OCI-LY1 (cell line): ENCODE data around the gene GLYAT.

Experiments used
- H2AFZ ChIP-seq: fragments of 200-600 bp; sonication (generic), shearing (Covaris generic); 2 replicates; pipeline ENCODE4 v1.6.0; 2014; ENCODE audit warnings: antibody characterized with exemption, mild to moderate bottlenecking, low read length
- H3F3A ChIP-seq: fragments of 200-600 bp; sonication (generic), shearing (Covaris generic); 2 replicates; pipeline ENCODE4 v1.6.0; 2014; ENCODE audit warnings: mild to moderate bottlenecking, antibody characterized with exemption, low read length, moderate library complexity; ENCODE audit not compliant: insufficient read depth
- H3K27ac ChIP-seq: fragments of 200-600 bp; sonication (generic); 2 replicates; pipeline ENCODE4 v1.5.1; 2014; ENCODE audit warnings: low read length, mixed run types, mild to moderate bottlenecking, low read depth; ENCODE audit not compliant: poor library complexity, severe bottlenecking
- H3K27me3 ChIP-seq: fragments of 200-600 bp; sonication (generic); 2 replicates; pipeline ENCODE4 v1.6.0; 2014; ENCODE audit warnings: antibody characterized with exemption, mild to moderate bottlenecking, low read length, moderate library complexity; ENCODE audit not compliant: insufficient read depth
- H3K36me3 ChIP-seq: fragments of 200-600 bp; sonication (generic); 2 replicates; pipeline ENCODE4 v1.6.1; 2014; ENCODE audit warnings: mild to moderate bottlenecking, antibody characterized with exemption, low read length, moderate library complexity, mixed read lengths; ENCODE audit not compliant: insufficient read depth
- H3K4me1 ChIP-seq: fragments of 200-600 bp; sonication (generic); 2 replicates; pipeline ENCODE4 v1.5.1; 2014; ENCODE audit warnings: mild to moderate bottlenecking, low read length, moderate library complexity; ENCODE audit not compliant: insufficient read depth, severe bottlenecking
- H3K4me2 ChIP-seq: fragments of 200-600 bp; sonication (generic), shearing (Covaris generic); 2 replicates; pipeline ENCODE4 v1.6.1; 2014; ENCODE audit warnings: low read length
- H3K4me3 ChIP-seq: fragments of 200-600 bp; sonication (generic); 2 replicates; pipeline ENCODE4 v1.5.1; 2014; ENCODE audit warnings: low read length, low read depth, mild to moderate bottlenecking, mixed read lengths; ENCODE audit not compliant: poor library complexity, severe bottlenecking
- H3K79me2 ChIP-seq: fragments of 200-600 bp; shearing (Covaris generic); 2 replicates; pipeline ENCODE4 v1.6.1; 2016; ENCODE audit warnings: mixed run types, low read length, mixed read lengths; ENCODE audit not compliant: insufficient read depth
- H3K9ac ChIP-seq: fragments of 200-600 bp; sonication (generic), shearing (Covaris generic); 2 replicates; pipeline ENCODE4 v1.6.1; 2014; ENCODE audit warnings: mild to moderate bottlenecking, low read length, mixed read lengths
- H3K9me2 ChIP-seq: fragments of 200-600 bp; sonication (generic), shearing (Covaris generic); 2 replicates; pipeline ENCODE4 v1.6.1; 2014; ENCODE audit warnings: low read depth, mild to moderate bottlenecking, low read length, mixed read lengths
- H3K9me3 ChIP-seq: fragments of 200-600 bp; shearing (Covaris generic); 2 replicates; pipeline ENCODE4 v1.6.1; 2014; ENCODE audit warnings: low read length, mixed read lengths
- H4K20me1 ChIP-seq: fragments of 200-600 bp; sonication (generic), shearing (Covaris generic); 2 replicates; pipeline ENCODE4 v1.6.0; 2016; ENCODE audit warnings: mild to moderate bottlenecking, low read length; ENCODE audit not compliant: insufficient read depth
- EZH2 ChIP-seq: fragments of 200-600 bp; sonication (generic), shearing (Covaris generic); IDR thresholded peaks from 2 replicates; pipeline ENCODE4 v1.8.0; 2017; ENCODE audit warnings: borderline replicate concordance, mixed run types, mild to moderate bottlenecking, antibody characterized with exemption, low read length, moderate library complexity, mixed read lengths
- TF ChIP-seq, protein P1 (sequence below): fragments of 200-600 bp; sonication (generic), shearing (Covaris generic); IDR thresholded peaks from 2 replicates; pipeline ENCODE4 v1.5.1; 2017; ENCODE audit warnings: mild to moderate bottlenecking, antibody characterized with exemption, low read length, moderate library complexity, mixed read lengths

GLYAT gene

DNA sequence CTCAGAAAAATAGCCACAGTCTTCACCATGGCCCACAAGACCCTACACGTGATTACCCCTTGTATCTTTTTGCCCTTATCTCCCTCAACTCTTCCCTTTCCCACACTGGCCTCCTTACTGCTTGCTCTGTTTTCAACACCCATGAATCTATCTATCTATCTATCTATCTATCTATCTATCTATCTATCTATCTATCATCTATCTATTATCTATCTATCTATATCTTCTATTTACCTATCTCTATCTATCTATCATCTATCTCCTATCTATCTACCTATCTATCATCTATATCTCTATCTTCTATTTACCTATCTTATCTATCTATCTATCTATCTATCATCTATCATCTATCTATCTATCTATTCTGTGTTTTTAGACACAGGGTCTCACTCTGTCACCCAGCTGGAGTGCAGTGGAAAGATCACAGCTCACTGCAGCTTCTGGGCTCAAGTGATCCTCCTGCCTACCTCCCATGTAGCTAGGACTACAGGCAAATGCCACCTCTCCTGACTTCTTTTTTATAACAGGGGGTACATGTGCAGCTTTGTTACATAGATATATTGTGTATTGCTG, 55.1 kb downstream of the GLYAT start:
- TF ChIP-seq, protein P1, sequence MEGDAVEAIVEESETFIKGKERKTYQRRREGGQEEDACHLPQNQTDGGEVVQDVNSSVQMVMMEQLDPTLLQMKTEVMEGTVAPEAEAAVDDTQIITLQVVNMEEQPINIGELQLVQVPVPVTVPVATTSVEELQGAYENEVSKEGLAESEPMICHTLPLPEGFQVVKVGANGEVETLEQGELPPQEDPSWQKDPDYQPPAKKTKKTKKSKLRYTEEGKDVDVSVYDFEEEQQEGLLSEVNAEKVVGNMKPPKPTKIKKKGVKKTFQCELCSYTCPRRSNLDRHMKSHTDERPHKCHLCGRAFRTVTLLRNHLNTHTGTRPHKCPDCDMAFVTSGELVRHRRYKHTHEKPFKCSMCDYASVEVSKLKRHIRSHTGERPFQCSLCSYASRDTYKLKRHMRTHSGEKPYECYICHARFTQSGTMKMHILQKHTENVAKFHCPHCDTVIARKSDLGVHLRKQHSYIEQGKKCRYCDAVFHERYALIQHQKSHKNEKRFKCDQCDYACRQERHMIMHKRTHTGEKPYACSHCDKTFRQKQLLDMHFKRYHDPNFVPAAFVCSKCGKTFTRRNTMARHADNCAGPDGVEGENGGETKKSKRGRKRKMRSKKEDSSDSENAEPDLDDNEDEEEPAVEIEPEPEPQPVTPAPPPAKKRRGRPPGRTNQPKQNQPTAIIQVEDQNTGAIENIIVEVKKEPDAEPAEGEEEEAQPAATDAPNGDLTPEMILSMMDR = no peak
- no peak for TF ChIP-seq EZH2
- Histone ChIP-seq H3K9ac (no peak overlapping the region), H3F3A (no peaks in the 10 kb centered on the region), H3K9me3 (no peaks in the 10 kb centered on the region), H3K27me3 (no peaks in the 10 kb centered on the region; the same call in 1 of the 2 replicates), H2AFZ (no peak overlapping the region), H3K9me2 (no peaks in the 10 kb centered on the region), H3K79me2 (no peaks in the 10 kb centered on the region), H3K27ac (no peak overlapping the region), H3K4me2 (no peak overlapping the region), H3K4me1 (no peaks in the 10 kb centered on the region), H3K36me3 (no peaks in the 10 kb centered on the region), H4K20me1 (no peaks in the 10 kb centered on the region), H3K4me3 (no peak overlapping the region)

GRCh38 chr11:58675334-58676155, 56.2 kb downstream of the GLYAT start:
- H4K20me1 ChIP-seq = no peaks in the 10 kb centered on the region
- H3F3A ChIP-seq = no peaks in the 10 kb centered on the region
- TF ChIP-seq, protein P1 = peak; percentile 95
- TF ChIP-seq EZH2 = no peak
- no peak overlapping the region for H3K27ac ChIP-seq
- H3K36me3 ChIP-seq = no peaks in the 10 kb centered on the region
- H3K4me1 ChIP-seq = no peaks in the 10 kb centered on the region
- H3K9me2 ChIP-seq = no peaks in the 10 kb centered on the region
- no peak overlapping the region for H3K4me2 ChIP-seq
- H3K79me2 ChIP-seq = no peaks in the 10 kb centered on the region
- no peak overlapping the region for H3K9ac ChIP-seq
- no peaks in the 10 kb centered on the region; the same call in 1 of the 2 replicates for H3K27me3 ChIP-seq
- no peak overlapping the region for H2AFZ ChIP-seq
- H3K9me3 ChIP-seq = no peaks in the 10 kb centered on the region
- H3K4me3 ChIP-seq = no peak overlapping the region

- no peak overlapping the region for H3K4me3 ChIP-seq
- H3K9me3 ChIP-seq = no peaks in the 10 kb centered on the region
- H3K27ac ChIP-seq = no peak overlapping the region
- H3K4me1 ChIP-seq = no peaks in the 10 kb centered on the region
- no peaks in the 10 kb centered on the region for H3K9me2 ChIP-seq
- no peaks in the 10 kb centered on the region; the same call in 1 of the 2 replicates for H3K27me3 ChIP-seq
- H3F3A ChIP-seq = no peaks in the 10 kb centered on the region
- no peak for TF ChIP-seq EZH2
- TF ChIP-seq, protein P1 = no peak
- no peak overlapping the region for H3K4me2 ChIP-seq
- no peaks in the 10 kb centered on the region for H3K79me2 ChIP-seq
- no peak overlapping the region for H2AFZ ChIP-seq
- no peak overlapping the region for H3K9ac ChIP-seq
- no peaks in the 10 kb centered on the region for H4K20me1 ChIP-seq
- no peaks in the 10 kb centered on the region for H3K36me3 ChIP-seq
Observed at GRCh38 chr11:58674609-58675008, 57.1 kb downstream of the GLYAT start.
